ENCODE results near the gene PLK2. TPM values are rescaled to one million over a fixed set of nuclear protein-coding genes. Genes with fewer than 3 reads are reported as not detected.

The PLK2 gene
- polyA plus RNA-seq, 1 donor from 2014 or later, result 1.5 TPM

GRCh38 chr5:58450018-58450417 is 9.9 kb downstream of the PLK2 start:
- Mint-ChIP-seq H3K4me1 (peaks cover 0 to 2% (median 0%) of the 10 kb centered on the region in 3 donors), H3K27ac (no peak overlapping the region), H3K4me3 (no peak overlapping the region), H3K9me3 (peaks cover 0 to 8% (median 1%) of the 10 kb centered on the region in 3 donors), H3K36me3 (peaks cover 3% of the 10 kb centered on the region), H3K27me3 (peaks cover 9% of the 10 kb centered on the region)

DNA sequence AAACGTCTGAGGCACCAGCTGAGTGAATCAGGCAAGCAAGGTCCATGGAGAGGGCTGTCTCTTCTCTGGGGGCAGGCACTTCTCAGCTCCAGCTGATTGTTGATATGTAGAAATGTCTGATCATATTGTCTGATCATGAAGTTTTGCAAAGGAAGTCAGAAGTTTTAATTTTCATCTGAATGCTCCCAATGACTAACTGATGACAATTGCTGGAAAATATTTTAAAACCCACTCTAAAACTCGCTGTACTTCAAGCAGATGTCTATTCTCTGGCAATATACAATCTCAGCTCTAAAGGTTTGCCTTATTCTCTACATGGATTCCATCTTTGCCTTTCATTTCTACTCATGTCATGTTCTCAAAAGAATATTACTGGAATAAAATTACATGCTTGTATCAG is 12.7 kb downstream of the PLK2 start:
- H3K27me3 Mint-ChIP-seq, result peaks cover 9% of the 10 kb centered on the region
- H3K4me3 Mint-ChIP-seq, result no peak overlapping the region
- peaks cover 0 to 2% (median 0%) of the 10 kb centered on the region in 3 donors for H3K4me1 Mint-ChIP-seq
- H3K27ac Mint-ChIP-seq, result no peak overlapping the region
- H3K36me3 Mint-ChIP-seq, result no peaks in the 10 kb centered on the region
- H3K9me3 Mint-ChIP-seq, result peaks cover 0 to 8% (median 1%) of the 10 kb centered on the region in 3 donors

- Mint-ChIP-seq H3K27me3 (peaks cover 10% of the 10 kb centered on the region), H3K27ac (no peak overlapping the region), H3K4me1 (peaks cover 0 to 2% (median 0%) of the 10 kb centered on the region in 3 donors), H3K36me3 (no peaks in the 10 kb centered on the region), H3K4me3 (no peak overlapping the region), H3K9me3 (peaks cover 0 to 8% (median 1%) of the 10 kb centered on the region in 3 donors)
These were observed 13.9 kb downstream of the PLK2 start for GRCh38 chr5:58446024-58446423.

- H3K36me3 Mint-ChIP-seq, result no peaks in the 10 kb centered on the region
- no peak overlapping the region for H3K4me3 Mint-ChIP-seq
- no peaks in the 10 kb centered on the region for H3K4me1 Mint-ChIP-seq
- peaks cover 0 to 8% (median 1%) of the 10 kb centered on the region in 3 donors for H3K9me3 Mint-ChIP-seq
- no peak overlapping the region for H3K27ac Mint-ChIP-seq
- peaks cover 8% of the 10 kb centered on the region for H3K27me3 Mint-ChIP-seq
These were observed 15.1 kb downstream of the PLK2 start for GRCh38 chr5:58444805-58445204.

- no peak overlapping the region for H3K27ac Mint-ChIP-seq
These were observed 18.9 kb downstream of the PLK2 start for GRCh38 chr5:58440901-58441460.

DNA sequence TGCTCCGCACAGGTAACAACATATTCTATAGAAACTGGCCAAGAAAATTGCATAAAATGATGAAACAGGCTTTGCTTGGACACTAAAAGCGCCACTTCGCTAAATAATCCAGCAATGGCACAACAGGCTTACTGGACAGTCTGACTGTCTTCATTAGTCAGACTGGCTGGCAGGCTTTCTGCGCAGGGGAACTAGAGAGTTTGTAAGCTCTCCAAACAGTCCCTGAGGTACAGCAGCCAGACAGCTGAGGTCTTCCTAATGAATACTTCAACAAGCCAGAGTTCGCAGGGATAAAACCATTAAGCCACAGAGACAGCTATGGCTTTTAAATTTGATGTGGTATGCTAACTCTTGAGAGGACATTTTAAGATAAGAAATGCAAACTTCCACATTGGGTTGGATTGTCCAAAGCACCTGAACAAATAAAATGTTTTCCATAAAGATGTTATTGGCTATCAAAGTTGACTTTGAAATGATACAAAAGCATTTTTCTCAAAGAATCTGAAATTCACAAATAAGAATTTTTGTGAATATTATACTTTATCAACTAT is 20.7 kb downstream of the PLK2 start:
- Mint-ChIP-seq H3K36me3 (no peaks in the 10 kb centered on the region), H3K9me3 (no peaks in the 10 kb centered on the region), H3K4me3 (no peak overlapping the region), H3K27ac (no peak overlapping the region), H3K27me3 (peaks cover 3% of the 10 kb centered on the region), H3K4me1 (peaks cover 0 to 2% (median 0%) of the 10 kb centered on the region in 3 donors)

More at GRCh38 chr5:58440901-58441460, 18.9 kb downstream of the PLK2 start:
- Mint-ChIP-seq H3K36me3 (no peaks in the 10 kb centered on the region), H3K4me3 (no peak overlapping the region), H3K9me3 (peaks cover 0 to 3% (median 0%) of the 10 kb centered on the region in 3 donors), H3K4me1 (no peaks in the 10 kb centered on the region), H3K27me3 (peaks cover 3% of the 10 kb centered on the region)

DNA sequence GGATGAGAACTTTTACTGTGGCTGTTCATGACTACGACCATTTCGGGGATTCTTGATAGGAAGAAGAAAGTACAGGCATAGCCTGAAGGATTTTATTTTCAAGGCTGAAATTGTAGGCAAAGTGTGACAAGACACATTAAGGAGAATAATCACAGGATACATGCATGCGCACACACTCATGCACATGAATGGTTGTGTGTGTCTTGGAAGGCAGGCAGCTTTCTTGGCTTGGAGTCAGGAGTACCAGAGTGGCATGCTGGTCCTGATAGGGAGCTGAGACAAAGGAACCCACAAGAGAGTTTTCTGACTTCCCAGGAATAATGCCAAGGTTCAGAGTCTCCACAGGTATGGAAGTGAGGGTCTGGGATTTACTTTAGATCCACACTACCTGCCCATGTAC is 22.2 kb downstream of the PLK2 start:
- Mint-ChIP-seq H3K36me3 (no peaks in the 10 kb centered on the region), H3K27ac (no peak overlapping the region), H3K4me3 (no peak overlapping the region), H3K4me1 (peaks cover 0 to 2% (median 0%) of the 10 kb centered on the region in 3 donors), H3K9me3 (no peaks in the 10 kb centered on the region), H3K27me3 (peaks cover 3% of the 10 kb centered on the region)

- H3K27me3 Mint-ChIP-seq, result no peaks in the 10 kb centered on the region
- H3K9me3 Mint-ChIP-seq, result no peaks in the 10 kb centered on the region
- no peak overlapping the region for H3K27ac Mint-ChIP-seq
These were observed 28.1 kb downstream of the PLK2 start for GRCh38 chr5:58431832-58432231.

DNA sequence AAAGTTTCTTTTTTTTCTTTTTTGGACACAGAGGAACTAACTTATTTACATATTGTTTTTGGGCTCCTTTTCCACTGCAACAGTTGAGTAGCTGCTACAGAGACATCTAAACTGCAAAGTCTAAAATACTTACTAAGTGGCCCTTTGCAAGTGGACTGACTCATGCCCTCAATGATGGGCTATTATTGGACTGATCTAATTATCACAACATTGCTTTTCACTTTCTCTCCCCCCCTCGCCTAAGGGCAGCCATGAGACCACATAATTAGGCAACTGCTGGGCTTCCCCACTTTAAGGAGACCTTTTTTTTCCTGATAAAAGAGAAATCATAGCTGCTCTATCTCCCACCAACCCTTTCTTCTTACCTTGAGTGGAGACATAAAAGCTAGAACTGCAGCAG is 47.0 kb downstream of the PLK2 start:
- Mint-ChIP-seq H3K9me3 (no peaks in the 10 kb centered on the region), H3K4me3 (no peak overlapping the region), H3K4me1 (no peaks in the 10 kb centered on the region), H3K27ac (no peak overlapping the region), H3K27me3 (peaks cover 25% of the 10 kb centered on the region), H3K36me3 (no peaks in the 10 kb centered on the region)

More at GRCh38 chr5:58431832-58432231, 28.1 kb downstream of the PLK2 start:
- no peaks in the 10 kb centered on the region for H3K36me3 Mint-ChIP-seq
- peaks cover 0 to 2% (median 0%) of the 10 kb centered on the region in 3 donors for H3K4me1 Mint-ChIP-seq
- no peak overlapping the region for H3K4me3 Mint-ChIP-seq

- Mint-ChIP-seq H3K9me3 (no peaks in the 10 kb centered on the region), H3K27me3 (peaks cover 22% of the 10 kb centered on the region), H3K27ac (no peak overlapping the region), H3K4me3 (no peak overlapping the region), H3K4me1 (no peaks in the 10 kb centered on the region), H3K36me3 (no peaks in the 10 kb centered on the region)
These were observed 47.8 kb downstream of the PLK2 start for GRCh38 chr5:58412081-58412480.

DNA sequence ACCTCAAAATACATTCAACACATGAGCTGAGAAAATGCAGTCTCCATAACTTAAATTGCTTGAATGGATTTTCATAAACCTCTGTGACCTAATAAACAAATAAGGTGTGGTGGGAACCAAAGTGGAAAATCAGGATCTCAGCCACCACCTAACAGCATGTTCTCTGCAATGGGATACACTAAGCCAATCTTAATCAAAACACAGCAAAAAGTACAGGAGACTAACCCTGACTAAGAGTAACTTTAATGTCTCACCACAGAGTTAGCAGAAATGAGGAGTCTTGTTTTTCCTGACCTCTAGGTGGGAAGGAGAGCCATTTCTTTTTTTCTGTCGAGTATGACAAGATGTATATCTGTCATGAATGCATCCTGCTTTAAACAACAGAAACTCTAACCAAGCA is 48.5 kb downstream of the PLK2 start:
- Mint-ChIP-seq H3K27me3 (peaks cover 22% of the 10 kb centered on the region), H3K4me1 (no peaks in the 10 kb centered on the region), H3K36me3 (no peaks in the 10 kb centered on the region), H3K9me3 (no peaks in the 10 kb centered on the region), H3K4me3 (no peak overlapping the region), H3K27ac (no peak overlapping the region)

DNA sequence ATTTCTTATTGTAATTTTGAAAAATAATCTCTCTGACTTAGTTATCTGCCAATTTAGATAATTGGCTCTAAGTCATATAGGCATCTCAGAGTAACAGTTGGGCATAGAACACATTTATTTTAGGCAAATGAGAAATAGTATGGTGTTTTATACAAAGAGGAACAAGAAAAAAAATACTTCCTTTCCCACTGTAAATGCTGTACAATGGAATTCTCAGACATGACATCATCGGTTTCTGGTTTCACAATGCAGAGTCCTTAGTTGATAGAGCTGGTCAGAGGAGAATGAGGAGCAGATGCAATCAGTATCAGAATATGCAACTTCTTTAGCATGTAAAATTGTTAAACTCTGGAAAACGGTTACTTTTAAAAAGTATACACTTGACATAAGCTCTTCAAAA is 49.4 kb downstream of the PLK2 start:
- Mint-ChIP-seq H3K27me3 (peaks cover 22% of the 10 kb centered on the region), H3K9me3 (no peaks in the 10 kb centered on the region), H3K4me1 (no peaks in the 10 kb centered on the region), H3K36me3 (no peaks in the 10 kb centered on the region), H3K4me3 (no peak overlapping the region), H3K27ac (no peak overlapping the region)

GRCh38 chr5:58407042-58407719 is 52.7 kb downstream of the PLK2 start:
- no peak overlapping the region for H3K27ac Mint-ChIP-seq
- H3K27me3 Mint-ChIP-seq, result peaks cover 20% of the 10 kb centered on the region
- no peaks in the 10 kb centered on the region for H3K4me1 Mint-ChIP-seq
- H3K9me3 Mint-ChIP-seq, result no peaks in the 10 kb centered on the region
- H3K4me3 Mint-ChIP-seq, result no peak overlapping the region
- no peaks in the 10 kb centered on the region for H3K36me3 Mint-ChIP-seq

GRCh38 chr5:58406394-58406793 is 53.5 kb downstream of the PLK2 start:
- Mint-ChIP-seq H3K27me3 (peaks cover 17% of the 10 kb centered on the region), H3K4me3 (no peak overlapping the region), H3K27ac (no peak overlapping the region), H3K9me3 (no peaks in the 10 kb centered on the region), H3K36me3 (no peaks in the 10 kb centered on the region), H3K4me1 (no peaks in the 10 kb centered on the region)

GRCh38 chr5:58405175-58405574 is 54.7 kb downstream of the PLK2 start:
- no peaks in the 10 kb centered on the region for H3K36me3 Mint-ChIP-seq
- no peaks in the 10 kb centered on the region for H3K4me1 Mint-ChIP-seq

DNA sequence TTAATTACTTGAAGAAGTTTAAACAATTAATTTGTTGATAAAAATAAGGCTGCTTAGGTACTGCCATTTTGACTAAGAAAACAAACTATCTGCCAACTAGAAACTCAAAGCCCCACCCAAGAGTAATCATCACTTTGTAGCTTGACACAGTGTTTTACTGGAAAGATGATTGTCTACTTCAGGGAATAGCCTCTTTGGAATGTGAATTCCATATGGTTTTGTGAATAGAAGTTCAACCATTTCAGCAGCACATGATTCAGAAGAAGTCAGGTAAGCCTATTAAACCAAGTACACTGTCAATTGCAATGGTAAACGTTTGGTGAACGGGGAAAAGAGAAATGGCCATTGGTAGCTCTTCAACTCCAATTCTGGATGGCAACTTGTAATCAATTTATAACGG is 55.2 kb downstream of the PLK2 start:
- Mint-ChIP-seq H3K4me3 (no peak overlapping the region), H3K27ac (no peak overlapping the region), H3K27me3 (peaks cover 16% of the 10 kb centered on the region), H3K4me1 (no peaks in the 10 kb centered on the region), H3K36me3 (no peaks in the 10 kb centered on the region), H3K9me3 (peaks cover 0 to 1% (median 0%) of the 10 kb centered on the region in 3 donors)

More at GRCh38 chr5:58405175-58405574, 54.7 kb downstream of the PLK2 start:
- Mint-ChIP-seq H3K27ac (no peak overlapping the region), H3K4me3 (no peak overlapping the region), H3K9me3 (peaks cover 0 to 1% (median 0%) of the 10 kb centered on the region in 3 donors), H3K27me3 (peaks cover 17% of the 10 kb centered on the region)
